ENCODE measurements around the gene MTRF1. TPM values are rescaled to one million over a fixed set of nuclear protein-coding genes. Genes with fewer than 3 reads are reported as not detected.

MTRF1 gene
- total RNA-seq, 2 experiments from 2014 or later: 24.9 to 31.3 TPM

DNA sequence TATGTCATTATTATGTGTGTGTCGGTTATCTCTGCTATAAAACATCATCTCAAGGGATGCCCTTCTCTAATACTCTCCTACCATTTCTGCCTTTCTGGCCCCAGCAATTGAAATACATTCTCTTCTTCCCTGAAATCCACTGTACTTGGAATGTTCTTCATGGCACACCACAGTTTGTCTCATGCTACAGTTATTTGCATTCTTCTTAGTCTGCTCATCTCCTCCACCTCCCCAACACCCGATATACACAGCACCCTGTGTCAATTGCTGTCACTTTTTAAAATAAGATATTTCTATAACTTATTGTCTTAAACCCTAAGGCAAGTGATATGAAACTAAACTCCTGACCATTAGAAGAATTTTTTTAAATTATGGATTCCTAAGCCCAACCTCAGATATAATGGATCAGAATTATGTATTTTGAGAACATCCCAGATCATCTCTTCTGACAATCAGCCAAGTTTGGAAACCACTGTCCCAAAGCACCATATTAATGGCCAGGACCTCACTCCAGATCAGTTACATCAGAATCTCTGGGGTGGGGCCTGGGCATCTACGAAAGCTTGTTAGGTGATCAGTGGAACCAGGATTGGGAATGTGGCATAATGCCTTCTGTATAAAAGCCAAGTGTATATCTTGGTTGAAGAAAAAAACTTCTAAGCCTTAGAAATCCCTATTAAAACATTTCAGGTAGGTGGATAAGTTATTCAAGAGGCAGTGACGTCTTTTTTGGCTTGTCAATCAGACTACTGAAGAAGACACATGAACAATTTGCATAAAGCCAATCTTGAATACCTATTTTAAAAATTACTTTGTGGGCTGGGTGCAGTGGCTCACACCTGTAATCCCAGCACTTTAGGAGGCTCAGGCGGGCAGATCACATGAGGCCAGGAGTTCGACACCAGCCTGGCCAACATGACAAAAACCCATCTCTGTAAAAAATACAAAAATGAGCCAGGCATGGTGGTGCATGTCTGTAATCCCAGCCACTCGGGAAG is 39.0 kb downstream of the MTRF1 start:
- TF ChIP-seq, protein P1, sequence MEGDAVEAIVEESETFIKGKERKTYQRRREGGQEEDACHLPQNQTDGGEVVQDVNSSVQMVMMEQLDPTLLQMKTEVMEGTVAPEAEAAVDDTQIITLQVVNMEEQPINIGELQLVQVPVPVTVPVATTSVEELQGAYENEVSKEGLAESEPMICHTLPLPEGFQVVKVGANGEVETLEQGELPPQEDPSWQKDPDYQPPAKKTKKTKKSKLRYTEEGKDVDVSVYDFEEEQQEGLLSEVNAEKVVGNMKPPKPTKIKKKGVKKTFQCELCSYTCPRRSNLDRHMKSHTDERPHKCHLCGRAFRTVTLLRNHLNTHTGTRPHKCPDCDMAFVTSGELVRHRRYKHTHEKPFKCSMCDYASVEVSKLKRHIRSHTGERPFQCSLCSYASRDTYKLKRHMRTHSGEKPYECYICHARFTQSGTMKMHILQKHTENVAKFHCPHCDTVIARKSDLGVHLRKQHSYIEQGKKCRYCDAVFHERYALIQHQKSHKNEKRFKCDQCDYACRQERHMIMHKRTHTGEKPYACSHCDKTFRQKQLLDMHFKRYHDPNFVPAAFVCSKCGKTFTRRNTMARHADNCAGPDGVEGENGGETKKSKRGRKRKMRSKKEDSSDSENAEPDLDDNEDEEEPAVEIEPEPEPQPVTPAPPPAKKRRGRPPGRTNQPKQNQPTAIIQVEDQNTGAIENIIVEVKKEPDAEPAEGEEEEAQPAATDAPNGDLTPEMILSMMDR (conservative IDR thresholded peaks at IDR 0.05; ENCODE audit: low read length): no peak
- no peak for TF ChIP-seq EZH2phosphoT487 (IDR thresholded peaks at IDR 0.05; ENCODE audit: borderline replicate concordance, low read depth, low read length)
- intact Hi-C loops (cut with micrococcal nuclease; ENCODE audit: unreplicated experiment): no loop called here

DNA sequence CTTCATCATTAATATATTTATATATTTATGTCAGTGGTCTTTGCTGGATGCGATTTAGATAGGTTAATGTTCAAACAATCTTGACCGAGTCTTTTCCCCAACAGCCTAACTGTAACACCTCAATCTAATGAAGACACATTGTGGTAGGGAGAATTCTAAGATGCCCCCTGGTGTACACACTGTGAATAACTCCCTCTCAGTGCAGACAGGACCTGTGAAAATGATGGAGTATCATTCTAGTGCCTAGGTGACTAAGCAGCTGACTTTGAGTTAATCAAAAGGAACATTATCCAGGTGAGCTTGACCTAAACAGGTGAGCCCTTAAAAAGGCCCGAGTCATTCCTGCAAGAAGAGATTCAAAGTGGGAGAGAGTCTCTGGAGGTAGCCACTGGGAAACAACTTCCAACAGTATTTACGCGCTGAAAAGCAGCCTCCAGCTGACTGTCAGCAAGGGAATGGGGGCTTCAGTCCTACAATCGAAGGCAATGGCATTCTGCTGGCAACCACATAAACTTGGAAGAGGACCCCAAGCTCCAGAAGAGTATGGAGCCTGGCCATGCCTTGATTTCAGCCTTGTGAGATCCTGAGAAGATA is 41.0 kb downstream of the MTRF1 start:
- Histone ChIP-seq H3K4me1 (ENCODE audit: insufficient read depth, low read length, poor library complexity, severe bottlenecking) (no peaks in the 10 kb centered on the region), H3K36me3 (ENCODE audit: insufficient read depth, low read length) (peaks cover 26% of the 10 kb centered on the region; the same call in 1 of the 2 replicates), H3K79me2 (ENCODE audit: insufficient read depth, low read depth, low read length) (no peaks in the 10 kb centered on the region), H3K27ac (ENCODE audit: low read depth, low read length, poor library complexity, severe bottlenecking) (no peak overlapping the region), H4K20me1 (ENCODE audit: insufficient read depth, low read length) (no peaks in the 10 kb centered on the region), H3K9me2 (ENCODE audit: insufficient read depth, low read length) (no peaks in the 10 kb centered on the region), H3K4me3 (ENCODE audit: low read depth, low read length, poor library complexity, severe bottlenecking) (no peak overlapping the region), H3K4me2 (ENCODE audit: low read length) (no peak overlapping the region), H2AFZ (ENCODE audit: low read length) (no peak overlapping the region), H3K9me3 (ENCODE audit: low read length) (no peaks in the 10 kb centered on the region)
- DNase-seq (ENCODE audit: low spot score): peak; percentile 63
- ChIA-PET POLR2A (no interaction called here), CTCF (ENCODE audit: unreplicated experiment) (no interaction called here)
- intact Hi-C loops (cut with micrococcal nuclease; ENCODE audit: unreplicated experiment): loop anchor here (1.0 kb wide), 1 partner anchor 147 kb away; no protein-coding TSS in a partner anchor
- no TSS peak for BruUV-seq (replicated peaks)
- no peak for TF ChIP-seq EZH2phosphoT487 (IDR thresholded peaks at IDR 0.05; ENCODE audit: borderline replicate concordance, low read depth, low read length)
- TF ChIP-seq, protein P1 (conservative IDR thresholded peaks at IDR 0.05; ENCODE audit: low read length): peak; percentile 88

More for the DNA sequence above, 39.0 kb downstream of the MTRF1 start:
- H3K9me2 ChIP-seq (ENCODE audit: insufficient read depth, low read length): no peaks in the 10 kb centered on the region
- H3K36me3 ChIP-seq (ENCODE audit: insufficient read depth, low read length): peaks cover 35% of the 10 kb centered on the region
- H3K4me1 ChIP-seq (ENCODE audit: insufficient read depth, low read length, poor library complexity, severe bottlenecking): no peaks in the 10 kb centered on the region
- BruUV-seq (replicated peaks): no TSS peak
- no peak overlapping the region for H3K27ac ChIP-seq (ENCODE audit: low read depth, low read length, poor library complexity, severe bottlenecking)
- H3K4me2 ChIP-seq (ENCODE audit: low read length): no peak overlapping the region
- H3K79me2 ChIP-seq (ENCODE audit: insufficient read depth, low read depth, low read length): no peaks in the 10 kb centered on the region
- POLR2A ChIA-PET: no interaction called here
- no peak overlapping the region for H2AFZ ChIP-seq (ENCODE audit: low read length)
- no peak for DNase-seq (ENCODE audit: low spot score)
- CTCF ChIA-PET (ENCODE audit: unreplicated experiment): no interaction called here
- H3K4me3 ChIP-seq (ENCODE audit: low read depth, low read length, poor library complexity, severe bottlenecking): no peak overlapping the region
- H3K9me3 ChIP-seq (ENCODE audit: low read length): no peaks in the 10 kb centered on the region
- H4K20me1 ChIP-seq (ENCODE audit: insufficient read depth, low read length): no peaks in the 10 kb centered on the region
